PFSK-1 (cell line): ENCODE data around the gene LRCH1.

Experiments used
- FOXP2 ChIP-seq: optimal IDR thresholded peaks from 2 replicates; pipeline ENCODE3; 2011; ENCODE audit warnings: borderline replicate concordance, control low read depth, inconsistent platforms; ENCODE audit not compliant: insufficient read depth; ENCODE audit errors: extremely low read length, extremely low read depth
- POLR2AphosphoS5 ChIP-seq: IDR thresholded peaks from 2 replicates; pipeline ENCODE4 v1.6.1; 2012; ENCODE audit warnings: low read depth, mild to moderate bottlenecking, control low read depth, low read length, moderate library complexity
- SIN3A ChIP-seq: IDR thresholded peaks from 2 replicates; pipeline ENCODE4 v1.6.1; 2012; ENCODE audit warnings: mild to moderate bottlenecking, low read length, moderate library complexity, borderline replicate concordance; ENCODE audit not compliant: insufficient read depth
- TAF1 ChIP-seq: IDR thresholded peaks from 2 replicates; pipeline ENCODE4 v1.6.1; 2012; ENCODE audit warnings: low read length, control low read depth, borderline replicate concordance; ENCODE audit not compliant: insufficient read depth
- TF ChIP-seq, protein P1 (sequence below), 2 experiments: IDR thresholded peaks; 2 replicates each; pipeline versions ENCODE4 v1.6.1 to v1.8.0; 2011 to 2012; ENCODE audit warnings: low read depth in 2 of 2, low read length in 2 of 2, control low read depth in 1 of 2, inconsistent platforms in 1 of 2, mild to moderate bottlenecking in 1 of 2, moderate library complexity in 1 of 2; ENCODE audit not compliant: insufficient read depth in 1 of 2

Gene LRCH1

DNA sequence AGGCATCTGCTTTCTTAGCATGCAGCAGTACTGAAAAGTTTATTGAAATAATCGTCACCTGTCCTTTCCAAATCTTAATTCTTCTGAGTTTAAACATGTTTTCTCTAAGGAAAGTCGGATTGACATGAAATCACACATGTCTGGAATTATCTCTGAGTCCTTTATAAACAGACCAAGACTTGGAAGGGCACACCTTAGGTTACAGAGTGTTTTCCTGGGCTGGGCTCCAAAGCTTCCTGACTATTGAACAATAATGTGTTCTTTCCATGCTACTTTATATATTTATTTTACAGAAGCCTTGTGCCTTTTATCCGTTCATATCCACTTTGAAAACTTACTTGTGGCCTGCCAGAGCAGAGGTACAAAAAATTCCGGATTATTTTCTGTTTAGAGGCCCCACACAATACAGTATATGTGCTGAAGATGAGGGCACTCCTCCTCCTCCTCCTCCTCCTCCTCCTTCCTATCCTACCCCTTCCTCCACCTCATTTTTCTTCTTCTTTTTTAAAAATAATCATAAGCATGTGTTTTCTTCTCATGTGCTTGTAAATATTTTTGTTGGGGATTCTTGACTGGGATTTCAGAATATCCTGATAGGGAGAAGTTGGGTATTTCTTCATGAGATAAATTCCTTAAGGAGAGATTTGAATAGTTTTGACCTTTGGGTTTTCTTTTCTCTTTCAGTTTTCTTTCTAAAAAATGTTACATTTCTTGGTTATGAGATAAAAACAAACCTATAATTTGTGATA lies 52.3 kb downstream of the LRCH1 start:
- TF ChIP-seq TAF1 (no peak), SIN3A (no peak), POLR2AphosphoS5 (no peak), FOXP2 (no peak)
- TF ChIP-seq, protein P1, sequence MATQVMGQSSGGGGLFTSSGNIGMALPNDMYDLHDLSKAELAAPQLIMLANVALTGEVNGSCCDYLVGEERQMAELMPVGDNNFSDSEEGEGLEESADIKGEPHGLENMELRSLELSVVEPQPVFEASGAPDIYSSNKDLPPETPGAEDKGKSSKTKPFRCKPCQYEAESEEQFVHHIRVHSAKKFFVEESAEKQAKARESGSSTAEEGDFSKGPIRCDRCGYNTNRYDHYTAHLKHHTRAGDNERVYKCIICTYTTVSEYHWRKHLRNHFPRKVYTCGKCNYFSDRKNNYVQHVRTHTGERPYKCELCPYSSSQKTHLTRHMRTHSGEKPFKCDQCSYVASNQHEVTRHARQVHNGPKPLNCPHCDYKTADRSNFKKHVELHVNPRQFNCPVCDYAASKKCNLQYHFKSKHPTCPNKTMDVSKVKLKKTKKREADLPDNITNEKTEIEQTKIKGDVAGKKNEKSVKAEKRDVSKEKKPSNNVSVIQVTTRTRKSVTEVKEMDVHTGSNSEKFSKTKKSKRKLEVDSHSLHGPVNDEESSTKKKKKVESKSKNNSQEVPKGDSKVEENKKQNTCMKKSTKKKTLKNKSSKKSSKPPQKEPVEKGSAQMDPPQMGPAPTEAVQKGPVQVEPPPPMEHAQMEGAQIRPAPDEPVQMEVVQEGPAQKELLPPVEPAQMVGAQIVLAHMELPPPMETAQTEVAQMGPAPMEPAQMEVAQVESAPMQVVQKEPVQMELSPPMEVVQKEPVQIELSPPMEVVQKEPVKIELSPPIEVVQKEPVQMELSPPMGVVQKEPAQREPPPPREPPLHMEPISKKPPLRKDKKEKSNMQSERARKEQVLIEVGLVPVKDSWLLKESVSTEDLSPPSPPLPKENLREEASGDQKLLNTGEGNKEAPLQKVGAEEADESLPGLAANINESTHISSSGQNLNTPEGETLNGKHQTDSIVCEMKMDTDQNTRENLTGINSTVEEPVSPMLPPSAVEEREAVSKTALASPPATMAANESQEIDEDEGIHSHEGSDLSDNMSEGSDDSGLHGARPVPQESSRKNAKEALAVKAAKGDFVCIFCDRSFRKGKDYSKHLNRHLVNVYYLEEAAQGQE (IDR thresholded peaks at IDR 0.05; ENCODE audit: insufficient read depth in 1 of 2, low read depth in 2 of 2, low read length in 2 of 2) = no peak

- TF ChIP-seq, protein P1 (IDR thresholded peaks at IDR 0.05; ENCODE audit: insufficient read depth in 1 of 2, low read depth in 2 of 2, low read length in 2 of 2) = no peak
- no peak for TF ChIP-seq SIN3A
- TF ChIP-seq TAF1 = no peak
- no peak for TF ChIP-seq POLR2AphosphoS5
- no peak for TF ChIP-seq FOXP2
These were observed 53.0 kb downstream of the LRCH1 start for GRCh38 chr13:46605825-46606554.

DNA sequence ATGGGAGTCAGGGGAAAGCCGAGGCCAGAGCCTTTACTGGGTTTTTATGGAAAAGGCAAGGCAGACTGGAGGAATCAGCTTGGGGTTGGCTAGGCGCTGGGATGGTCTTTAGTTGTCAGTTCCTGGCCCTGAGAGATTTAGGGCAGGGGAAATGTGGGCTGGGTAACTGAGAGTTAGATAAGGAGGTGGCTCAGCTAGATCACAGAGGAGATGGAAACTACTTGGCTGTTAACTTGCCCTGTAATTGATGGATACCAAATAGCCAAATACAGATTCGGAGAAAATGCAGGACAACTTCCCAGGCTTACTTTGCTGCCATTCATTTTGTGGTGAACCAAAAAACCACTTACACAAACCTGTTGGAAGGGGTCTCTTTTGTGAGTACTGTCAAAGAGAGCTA lies 54.0 kb downstream of the LRCH1 start:
- TF ChIP-seq POLR2AphosphoS5 = no peak
- no peak for TF ChIP-seq TAF1

DNA sequence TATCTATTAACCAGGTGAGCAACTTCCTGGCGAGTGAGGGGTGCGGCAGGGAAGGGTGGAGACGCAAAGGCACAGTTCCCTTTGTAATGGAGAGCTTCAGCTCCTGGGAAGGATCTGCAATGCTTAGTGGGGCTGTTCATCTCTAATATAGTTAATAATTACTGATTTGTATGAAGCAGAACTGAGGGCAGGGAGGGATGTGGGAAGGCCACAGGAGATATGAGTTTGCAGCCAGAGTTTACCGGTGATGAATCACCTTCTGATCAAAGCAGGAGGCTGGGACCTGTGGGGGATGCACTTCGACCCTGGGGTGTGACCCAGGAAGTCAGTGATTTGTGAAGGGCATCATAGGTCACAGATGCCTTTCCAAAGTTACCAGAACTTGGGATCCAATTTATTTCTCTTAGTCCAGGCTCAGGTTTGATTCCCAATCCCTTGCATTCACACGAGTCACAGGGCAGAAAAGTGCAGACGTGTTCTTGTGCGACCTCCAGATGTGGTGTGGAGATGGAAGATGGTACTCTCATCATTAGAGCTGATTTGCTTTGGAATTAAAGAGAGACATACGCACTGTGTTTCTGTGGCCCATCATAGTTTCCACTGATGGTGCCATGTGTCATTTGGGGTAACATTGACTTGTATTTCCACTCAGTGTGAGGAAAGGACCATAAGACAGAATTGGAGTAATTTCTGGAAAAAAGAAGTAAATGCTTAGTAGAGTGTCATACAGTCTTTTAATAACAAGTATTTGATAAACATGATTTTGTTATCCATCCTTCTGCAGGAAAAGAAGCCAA lies 55.0 kb downstream of the LRCH1 start:
- TF ChIP-seq FOXP2 (no peak), POLR2AphosphoS5 (no peak), SIN3A (no peak), TAF1 (no peak)
- TF ChIP-seq, protein P1 (IDR thresholded peaks at IDR 0.05; ENCODE audit: insufficient read depth in 1 of 2, low read depth in 2 of 2, low read length in 2 of 2) = no peak

GRCh38 chr13:46609052-46609451 lies 56.1 kb downstream of the LRCH1 start:
- TF ChIP-seq SIN3A (no peak), TAF1 (no peak), POLR2AphosphoS5 (no peak), FOXP2 (no peak)
- TF ChIP-seq, protein P1 (IDR thresholded peaks at IDR 0.05; ENCODE audit: insufficient read depth in 1 of 2, low read depth in 2 of 2, low read length in 2 of 2) = no peak
